Stimulated activated CD4-positive, alpha-beta T cell treated with anti-CD3 and anti-CD28 coated beads, Interleukin-4, amount 100 ng/mL, for 4 hours (primary cell): ENCODE results near the gene FOLR1.
A peak's percentile ranks its signal among the peaks of the same experiment; 100 is the strongest.
"Not testable (repeated sequence)": the region's sequence is repeated elsewhere in the genome, so short reads cannot be mapped to it uniquely, and the experiment has no call there.

Experiments
- DNase-seq, 2 experiments: peaks; one replicate each; pipeline ENCODE4 v3.0.0-alpha.2; 2020

The FOLR1 gene

GRCh38 chr11:72188267-72188666 lies 3.7 kb upstream of the FOLR1 start:
- no peak for DNase-seq

DNA sequence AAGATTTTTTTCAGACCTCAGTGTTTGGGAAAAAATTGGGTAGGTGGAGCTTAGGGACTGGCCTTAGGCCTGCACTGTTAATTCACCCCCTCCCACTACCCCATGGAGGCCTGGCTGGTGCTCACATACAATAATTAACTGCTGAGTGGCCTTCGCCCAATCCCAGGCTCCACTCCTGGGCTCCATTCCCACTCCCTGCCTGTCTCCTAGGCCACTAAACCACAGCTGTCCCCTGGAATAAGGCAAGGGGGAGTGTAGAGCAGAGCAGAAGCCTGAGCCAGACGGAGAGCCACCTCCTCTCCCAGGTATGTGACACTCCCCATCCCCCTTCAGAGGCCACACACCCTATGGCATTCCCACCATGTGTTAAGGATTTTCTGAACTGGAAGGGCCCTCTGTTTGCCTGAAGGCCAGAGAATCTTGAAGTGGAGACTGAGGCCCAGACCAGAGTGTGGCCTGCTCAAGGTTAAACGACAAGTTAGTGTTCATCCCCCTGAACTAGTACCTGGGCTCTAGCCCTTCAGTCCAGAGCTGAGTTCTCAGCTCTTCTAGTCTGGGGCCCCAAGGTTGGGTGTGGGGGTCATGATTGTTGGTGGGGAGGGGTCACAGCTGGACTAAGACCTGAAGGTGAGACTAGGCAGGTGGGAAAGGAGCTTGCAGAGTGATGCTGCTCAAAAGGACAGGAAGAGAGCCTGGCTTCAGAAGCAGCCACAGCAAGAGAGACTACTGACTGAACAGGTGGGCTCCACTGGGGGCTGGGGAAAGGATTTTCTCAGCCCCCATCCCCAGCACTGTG lies 2.3 kb upstream of the FOLR1 start:
- no peak for DNase-seq

DNA sequence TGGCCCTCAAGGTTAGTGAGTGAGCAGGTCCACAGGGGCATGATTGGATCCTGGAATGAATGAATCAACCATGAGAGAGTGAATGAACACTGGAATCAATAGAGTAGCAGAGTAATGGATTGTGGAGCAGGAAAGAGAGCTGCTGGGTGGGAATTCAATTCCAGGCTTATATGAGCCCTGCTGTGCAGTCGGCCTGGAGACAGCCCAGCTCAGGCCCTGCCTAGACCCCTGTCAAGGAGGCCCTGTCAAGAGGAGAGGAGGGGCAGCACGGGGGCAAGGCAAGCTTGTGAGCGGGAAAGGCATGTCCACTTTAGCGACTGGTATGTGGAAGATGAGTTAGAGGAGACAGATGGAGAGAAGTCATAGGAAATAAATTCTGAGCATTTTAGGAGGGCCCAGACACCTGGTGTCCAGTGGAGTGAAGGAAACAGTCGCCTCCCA lies 1.3 kb upstream of the FOLR1 start:
- DNase-seq, result no peak

DNA sequence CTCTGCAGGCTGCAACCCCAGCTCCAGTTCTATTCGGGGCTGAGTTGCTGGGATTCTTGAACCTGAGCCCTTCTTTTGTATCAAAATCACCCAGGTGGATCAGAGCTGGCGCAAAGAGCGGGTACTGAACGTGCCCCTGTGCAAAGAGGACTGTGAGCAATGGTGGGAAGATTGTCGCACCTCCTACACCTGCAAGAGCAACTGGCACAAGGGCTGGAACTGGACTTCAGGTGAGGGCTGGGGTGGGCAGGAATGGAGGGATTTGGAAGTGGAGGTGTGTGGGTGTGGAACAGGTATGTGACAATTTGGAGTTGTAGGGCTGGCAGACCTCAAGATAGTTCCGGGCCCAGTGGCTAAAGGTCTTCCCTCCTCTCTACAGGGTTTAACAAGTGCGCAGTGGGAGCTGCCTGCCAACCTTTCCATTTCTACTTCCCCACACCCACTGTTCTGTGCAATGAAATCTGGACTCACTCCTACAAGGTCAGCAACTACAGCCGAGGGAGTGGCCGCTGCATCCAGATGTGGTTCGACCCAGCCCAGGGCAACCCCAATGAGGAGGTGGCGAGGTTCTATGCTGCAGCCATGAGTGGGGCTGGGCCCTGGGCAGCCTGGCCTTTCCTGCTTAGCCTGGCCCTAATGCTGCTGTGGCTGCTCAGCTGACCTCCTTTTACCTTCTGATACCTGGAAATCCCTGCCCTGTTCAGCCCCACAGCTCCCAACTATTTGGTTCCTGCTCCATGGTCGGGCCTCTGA lies 3.8 kb downstream of the FOLR1 start:
- DNase-seq, result no peak

GRCh38 chr11:72201445-72201844 lies 9.5 kb downstream of the FOLR1 start:
- DNase-seq, result not testable (repeated sequence)

GRCh38 chr11:72202571-72202970 lies 10.6 kb downstream of the FOLR1 start:
- no peak for DNase-seq

DNA sequence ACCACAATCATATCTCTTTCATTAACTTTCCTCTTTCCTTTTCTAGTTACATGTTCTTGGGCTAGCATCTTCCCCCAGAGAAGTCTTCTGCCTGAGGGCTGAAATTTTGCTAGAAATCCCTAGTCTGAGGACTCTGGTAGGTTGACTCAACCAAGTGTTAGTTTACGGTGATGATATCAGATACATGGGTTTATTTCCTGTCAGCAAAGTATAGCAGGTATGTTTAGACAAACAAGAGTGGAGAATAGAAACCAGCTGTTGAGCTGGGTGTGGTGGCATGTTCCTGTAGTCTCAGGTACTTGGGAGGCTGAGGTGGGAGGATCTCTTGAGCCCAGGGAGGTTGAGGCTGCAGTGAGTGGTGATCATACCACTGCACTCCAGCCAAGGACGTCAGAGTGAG lies 11.2 kb downstream of the FOLR1 start:
- no peak for DNase-seq

DNA sequence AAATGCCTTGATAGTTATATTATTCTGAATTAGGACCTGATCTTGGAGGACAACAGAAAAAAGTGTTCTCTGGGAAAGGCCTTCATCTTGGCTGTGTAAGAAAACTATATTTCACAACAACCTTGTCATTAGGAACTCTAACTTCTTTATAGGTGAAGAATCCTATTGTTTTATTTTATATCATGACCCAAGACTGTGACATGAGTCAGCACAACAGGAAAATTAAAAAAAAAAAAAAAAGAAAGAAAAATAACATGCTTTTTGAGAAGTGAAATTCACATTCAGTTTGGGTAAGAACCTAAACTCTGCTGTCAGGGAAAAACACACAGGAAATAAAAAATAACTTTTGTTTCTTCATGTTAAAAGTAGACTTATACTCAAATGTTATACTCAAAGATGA lies 12.9 kb downstream of the FOLR1 start:
- DNase-seq, result no peak

DNA sequence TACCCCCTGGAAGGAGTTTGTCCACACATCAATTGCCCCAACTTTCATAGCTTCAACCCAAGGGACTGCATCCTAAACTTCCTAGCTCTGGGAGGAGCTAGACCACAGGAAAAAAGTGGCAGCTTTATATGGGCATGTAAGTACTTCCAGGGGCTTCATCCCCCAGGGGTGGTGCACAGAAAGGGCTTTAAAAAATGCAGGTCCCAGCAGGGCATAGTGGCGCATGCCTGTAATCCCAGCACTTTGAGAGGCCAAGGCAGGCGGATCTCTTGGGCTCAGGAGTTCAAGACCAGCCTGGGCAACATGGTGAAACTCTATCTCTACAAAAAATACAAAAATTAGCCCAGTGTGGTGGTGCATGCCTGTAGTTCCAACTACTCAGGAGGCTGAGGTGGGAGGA lies 14.9 kb downstream of the FOLR1 start:
- not testable (repeated sequence) for DNase-seq

- no peak for DNase-seq
Observed at GRCh38 chr11:72208281-72208680, 16.3 kb downstream of the FOLR1 start.

GRCh38 chr11:72209101-72209500 lies 17.2 kb downstream of the FOLR1 start:
- DNase-seq, result no peak

DNA sequence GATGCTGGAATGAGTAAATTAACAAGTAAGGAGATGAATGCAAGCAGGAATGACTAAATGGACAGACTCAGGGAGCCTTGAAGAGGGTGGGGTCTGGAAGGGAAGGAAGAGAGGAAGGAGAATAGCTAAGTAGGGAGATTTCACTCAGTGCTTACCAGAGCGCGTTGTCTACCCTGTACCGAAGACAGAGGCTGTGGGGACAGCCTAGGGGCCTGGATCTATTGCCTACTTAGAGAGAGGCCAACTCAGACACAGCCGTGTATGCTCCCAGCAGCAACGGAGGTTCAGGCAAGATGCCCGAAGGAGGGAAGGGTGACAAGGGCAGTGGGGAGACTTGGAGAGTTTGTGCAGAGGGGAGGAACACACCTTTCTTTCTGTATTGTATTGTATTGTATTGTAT lies 24.7 kb downstream of the FOLR1 start, which contains the start of gene FOLR2:
FOLR2 (plus strand) TSS at position 157 of the 400 bp plus-strand sequence. CDS start 1,791 bp downstream, outside the sequence.
- no peak for DNase-seq

DNA sequence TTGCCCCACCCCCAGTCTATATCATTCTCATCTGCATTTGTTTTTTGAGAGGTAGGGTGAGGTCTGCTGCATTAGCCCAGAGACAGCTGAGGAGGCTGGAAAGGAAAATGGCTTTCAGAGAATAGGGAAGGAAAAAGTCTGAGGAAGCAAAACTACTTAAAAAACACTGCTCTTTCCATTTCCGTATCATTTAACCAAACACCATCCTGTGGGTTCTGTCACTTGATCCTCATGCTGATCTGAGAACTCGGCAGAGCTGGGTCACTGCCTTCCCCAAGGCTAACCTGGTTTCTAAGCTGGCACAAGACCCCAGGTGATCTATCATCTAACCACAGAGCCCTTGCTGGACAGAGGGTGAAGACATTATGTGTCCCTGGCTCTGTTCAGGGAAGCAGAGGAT lies 25.9 kb downstream of the FOLR1 start:
- DNase-seq, result no peak

DNA sequence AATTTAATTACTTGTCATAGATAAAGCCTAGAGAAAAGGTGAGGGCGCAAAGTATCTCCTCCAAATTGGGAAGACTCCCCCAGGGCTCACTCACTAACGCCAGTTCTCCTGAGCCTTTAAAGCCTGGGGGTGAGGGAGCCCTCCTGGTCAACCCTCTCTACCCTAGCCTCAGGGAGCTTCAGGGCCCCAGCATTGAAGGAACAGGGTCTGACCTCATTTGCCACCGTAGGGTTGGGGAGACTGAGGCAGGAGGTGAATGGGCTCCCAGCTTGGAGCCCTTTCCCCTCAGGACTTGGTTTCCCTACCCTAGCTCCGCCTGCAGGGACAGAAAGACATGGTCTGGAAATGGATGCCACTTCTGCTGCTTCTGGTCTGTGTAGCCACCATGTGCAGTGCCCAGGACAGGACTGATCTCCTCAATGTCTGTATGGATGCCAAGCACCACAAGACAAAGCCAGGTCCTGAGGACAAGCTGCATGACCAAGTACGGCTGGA lies 26.4 kb downstream of the FOLR1 start:
- no peak for DNase-seq

GRCh38 chr11:72220696-72221363 lies 28.9 kb downstream of the FOLR1 start:
- DNase-seq, result no peak

GRCh38 chr11:72221386-72222075 lies 29.6 kb downstream of the FOLR1 start:
- DNase-seq, result no peak

GRCh38 chr11:72222106-72222891 lies 30.4 kb downstream of the FOLR1 start:
- DNase-seq, result no peak

DNA sequence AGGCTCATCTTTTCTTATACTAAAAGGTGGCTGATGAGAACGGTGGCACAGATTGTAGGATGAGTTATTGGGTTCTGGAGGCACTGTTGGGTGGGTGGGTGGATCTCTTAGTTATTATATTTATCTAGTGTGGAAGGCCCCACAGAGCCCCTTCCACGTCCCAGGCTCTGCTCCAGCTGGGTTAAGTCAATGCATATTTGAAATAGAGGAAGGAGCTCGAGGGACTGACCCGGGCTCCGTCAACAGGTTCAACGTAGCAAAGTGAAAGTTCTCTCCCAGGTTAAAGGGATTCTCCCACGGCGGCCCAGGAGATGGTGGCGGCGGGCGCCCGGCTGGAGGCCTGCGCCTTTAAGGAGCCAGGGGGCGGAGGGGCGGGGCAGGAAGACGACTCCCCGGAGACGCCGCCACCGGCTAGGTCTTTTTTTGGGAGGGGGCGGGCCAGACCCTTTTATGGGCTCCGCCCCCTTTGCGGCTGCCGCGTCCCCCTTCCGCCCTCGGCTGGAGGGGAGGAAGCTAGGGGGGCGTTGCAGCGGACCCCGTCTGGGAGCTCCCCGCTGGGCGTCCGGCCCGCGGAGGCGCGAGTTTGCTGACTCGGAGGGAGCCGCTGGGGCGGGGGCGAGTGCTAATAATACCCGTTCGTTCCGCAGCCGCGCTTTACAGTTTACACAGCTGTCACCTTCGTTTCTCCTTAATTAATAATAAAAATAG lies 31.1 kb downstream of the FOLR1 start:
- DNase-seq, result peak; percentile 89 to 92

DNA sequence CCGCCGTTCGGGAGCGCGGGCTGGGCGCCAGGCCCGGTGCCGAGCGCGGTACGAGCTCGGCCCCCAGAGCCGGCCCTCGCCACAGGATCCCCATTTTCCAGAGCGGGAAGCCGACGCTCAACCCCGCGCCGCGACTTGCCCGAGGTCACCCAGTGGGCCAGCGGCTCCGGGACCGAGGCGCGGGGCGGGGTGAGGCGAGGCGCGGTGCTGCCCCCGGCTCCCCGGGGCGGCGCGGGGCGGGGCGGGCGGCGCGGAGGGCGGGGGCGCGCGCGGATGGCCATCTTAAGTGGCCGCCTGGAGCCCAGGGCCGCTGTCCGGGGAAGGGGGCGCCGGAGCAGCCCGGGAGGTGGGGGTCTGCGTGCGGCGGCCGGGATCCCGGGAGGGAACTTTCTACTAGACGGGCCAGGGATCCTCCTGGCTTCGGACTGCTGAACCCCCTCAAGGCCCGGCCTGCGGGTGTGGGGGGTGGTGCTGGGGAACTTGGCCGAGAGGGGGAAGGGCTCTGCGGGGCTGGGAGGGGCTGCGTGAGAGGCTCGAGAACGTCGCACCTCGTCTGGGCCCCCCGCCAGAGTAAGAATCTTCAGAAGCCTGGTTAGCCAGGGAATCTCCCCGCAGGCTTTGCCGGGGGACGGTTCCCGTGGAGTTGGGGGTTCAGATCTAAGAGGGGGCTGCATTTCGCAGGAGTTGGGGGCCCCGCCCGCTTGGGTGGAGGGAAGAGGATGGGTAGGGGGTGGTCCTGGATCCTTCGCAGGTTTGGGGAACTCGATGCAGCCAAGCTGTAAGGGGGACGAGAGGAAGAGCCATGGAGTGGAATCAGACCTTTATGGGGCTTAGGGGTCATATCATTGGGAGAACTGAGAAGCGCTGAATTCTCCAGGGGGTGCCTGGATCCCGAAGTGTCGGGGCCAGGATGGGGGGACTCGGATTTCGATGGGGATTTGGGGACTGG lies 31.9 kb downstream of the FOLR1 start:
- DNase-seq, result peak; percentile 29 to 57
